ENCODE measurements around the gene B4GALNT3. TPM values are rescaled to one million over a fixed set of nuclear protein-coding genes. Genes with fewer than 3 reads are reported as not detected.
"Not testable (repeated sequence)": the region's sequence is repeated elsewhere in the genome, so short reads cannot be mapped to it uniquely, and the experiment has no call there.

Gene B4GALNT3
- total RNA-seq, result 58.3 and 67.0 TPM in 2 replicates
- long read RNA-seq, partial matches to known transcripts, result 4 of 7 reads
- long read RNA-seq, other reads (novel, unspliced or antisense), result 3 of 7 reads

DNA sequence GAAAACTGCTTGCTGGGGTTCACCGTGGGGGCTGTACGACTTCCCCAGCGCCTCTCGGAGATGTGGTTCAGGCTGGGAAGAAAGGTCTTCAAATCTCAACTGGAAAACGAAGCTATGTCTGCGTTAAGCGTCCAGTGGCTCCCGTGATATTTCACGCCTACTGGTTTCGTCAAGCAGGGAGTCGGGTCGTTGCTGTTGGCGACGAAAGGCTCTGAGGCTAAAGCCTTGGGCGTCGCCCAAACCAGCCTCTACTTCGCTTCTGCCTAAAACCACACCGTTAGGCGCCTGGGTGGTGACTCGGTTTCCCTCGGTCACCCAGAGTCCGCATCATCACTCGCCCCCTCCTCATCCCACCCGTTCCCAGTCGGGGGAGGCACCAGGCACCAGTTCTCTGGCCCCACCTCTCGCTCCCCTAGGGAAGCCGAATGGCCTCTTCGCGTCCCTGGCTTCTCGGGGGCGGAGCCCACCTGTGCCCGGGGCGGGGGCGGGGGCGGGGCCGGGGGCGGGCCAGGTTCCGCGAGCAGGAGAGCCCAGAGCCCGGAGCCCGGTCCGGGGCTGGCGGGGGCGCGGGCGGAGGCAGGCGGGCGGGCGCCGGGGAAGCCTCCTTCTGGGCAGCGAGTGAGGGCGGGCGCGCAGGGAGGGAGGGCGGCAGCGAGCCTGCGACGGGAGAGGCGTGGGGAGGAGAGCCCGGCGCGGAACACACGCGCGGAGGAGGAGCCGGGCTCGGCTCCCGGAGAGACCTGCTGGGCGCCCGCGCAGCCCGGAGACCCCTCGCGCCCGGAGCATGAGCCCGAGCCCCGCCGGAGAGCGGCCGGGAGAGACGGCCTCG lies at the start of gene B4GALNT3:
B4GALNT3 (plus strand) TSS at position 510 of the 829 bp plus-strand sequence. CDS start 438 bp downstream, outside the sequence.
- Mint-ChIP-seq H3K36me3 (ENCODE audit: insufficient read depth) (peaks cover 4% of the 10 kb centered on the region), H3K9me3 (ENCODE audit: low read depth) (no peaks in the 10 kb centered on the region), H3K4me1 (ENCODE audit: low read depth) (peaks cover 21% of the 10 kb centered on the region), H3K27me3 (peaks cover 62% of the 10 kb centered on the region), H3K27ac (peak within 1 kb of the TSS; percentile 53), H3K4me3 (ENCODE audit: low read depth) (peak within 1 kb of the TSS; percentile 81)
- DNase-seq (ENCODE audit: low spot score, unreplicated experiment), result peak; percentile 75
- TF ChIP-seq, protein P1, sequence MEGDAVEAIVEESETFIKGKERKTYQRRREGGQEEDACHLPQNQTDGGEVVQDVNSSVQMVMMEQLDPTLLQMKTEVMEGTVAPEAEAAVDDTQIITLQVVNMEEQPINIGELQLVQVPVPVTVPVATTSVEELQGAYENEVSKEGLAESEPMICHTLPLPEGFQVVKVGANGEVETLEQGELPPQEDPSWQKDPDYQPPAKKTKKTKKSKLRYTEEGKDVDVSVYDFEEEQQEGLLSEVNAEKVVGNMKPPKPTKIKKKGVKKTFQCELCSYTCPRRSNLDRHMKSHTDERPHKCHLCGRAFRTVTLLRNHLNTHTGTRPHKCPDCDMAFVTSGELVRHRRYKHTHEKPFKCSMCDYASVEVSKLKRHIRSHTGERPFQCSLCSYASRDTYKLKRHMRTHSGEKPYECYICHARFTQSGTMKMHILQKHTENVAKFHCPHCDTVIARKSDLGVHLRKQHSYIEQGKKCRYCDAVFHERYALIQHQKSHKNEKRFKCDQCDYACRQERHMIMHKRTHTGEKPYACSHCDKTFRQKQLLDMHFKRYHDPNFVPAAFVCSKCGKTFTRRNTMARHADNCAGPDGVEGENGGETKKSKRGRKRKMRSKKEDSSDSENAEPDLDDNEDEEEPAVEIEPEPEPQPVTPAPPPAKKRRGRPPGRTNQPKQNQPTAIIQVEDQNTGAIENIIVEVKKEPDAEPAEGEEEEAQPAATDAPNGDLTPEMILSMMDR (IDR thresholded peaks at IDR 0.05; ENCODE audit: unreplicated experiment), result no peak

DNA sequence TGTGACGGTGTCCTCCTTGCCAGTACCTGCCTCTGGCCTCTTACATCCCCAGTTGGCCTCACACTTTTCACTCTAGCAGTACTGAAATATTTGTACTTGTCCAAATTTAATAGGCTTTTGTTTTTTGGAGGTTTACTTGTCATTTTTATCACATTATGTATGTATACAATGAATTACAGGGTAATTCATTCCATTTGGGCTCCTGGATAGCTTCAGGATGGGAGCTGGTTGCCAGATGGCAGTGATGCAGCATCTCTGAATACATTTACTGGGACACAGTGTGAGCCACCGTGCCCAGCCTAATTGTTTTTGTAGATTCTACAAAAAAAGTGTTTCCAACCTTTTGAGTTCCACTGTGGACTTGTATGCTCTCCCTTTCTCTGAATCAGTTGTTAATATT lies 44.9 kb upstream of the B4GALNT3 start:
- Mint-ChIP-seq H3K27me3 (no peaks in the 10 kb centered on the region), H3K36me3 (ENCODE audit: insufficient read depth) (peaks cover 35% of the 10 kb centered on the region), H3K4me3 (ENCODE audit: low read depth) (no peak overlapping the region), H3K27ac (no peak overlapping the region), H3K4me1 (ENCODE audit: low read depth) (no peaks in the 10 kb centered on the region), H3K9me3 (ENCODE audit: low read depth) (no peaks in the 10 kb centered on the region)
- DNase-seq (ENCODE audit: low spot score, unreplicated experiment), result no peak
- TF ChIP-seq, protein P1 (IDR thresholded peaks at IDR 0.05; ENCODE audit: unreplicated experiment), result no peak

DNA sequence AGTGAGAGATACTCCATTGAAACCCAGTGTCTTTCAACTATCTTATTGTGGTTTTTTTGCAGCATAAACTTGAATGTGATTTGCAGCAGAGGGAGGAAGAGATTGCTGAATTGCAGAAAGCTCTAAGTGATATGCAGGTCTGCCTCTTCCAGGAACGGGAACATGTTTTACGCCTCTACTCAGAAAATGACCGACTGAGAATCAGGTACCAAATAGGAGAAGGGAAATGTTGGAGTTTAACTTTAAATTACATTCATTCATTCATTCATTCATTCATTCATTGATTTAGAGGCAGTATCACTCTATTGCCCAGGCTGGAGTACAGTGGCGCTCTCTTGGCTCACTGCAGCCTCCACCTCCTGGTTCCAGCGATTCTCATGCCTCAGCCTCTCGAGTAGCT lies 41.3 kb upstream of the B4GALNT3 start:
- Mint-ChIP-seq H3K9me3 (ENCODE audit: low read depth) (no peaks in the 10 kb centered on the region), H3K4me3 (ENCODE audit: low read depth) (no peak overlapping the region), H3K27ac (no peak overlapping the region), H3K36me3 (ENCODE audit: insufficient read depth) (peaks cover 22% of the 10 kb centered on the region), H3K27me3 (no peaks in the 10 kb centered on the region), H3K4me1 (ENCODE audit: low read depth) (no peaks in the 10 kb centered on the region)
- TF ChIP-seq, protein P1 (IDR thresholded peaks at IDR 0.05; ENCODE audit: unreplicated experiment), result no peak
- no peak for DNase-seq (ENCODE audit: low spot score, unreplicated experiment)

DNA sequence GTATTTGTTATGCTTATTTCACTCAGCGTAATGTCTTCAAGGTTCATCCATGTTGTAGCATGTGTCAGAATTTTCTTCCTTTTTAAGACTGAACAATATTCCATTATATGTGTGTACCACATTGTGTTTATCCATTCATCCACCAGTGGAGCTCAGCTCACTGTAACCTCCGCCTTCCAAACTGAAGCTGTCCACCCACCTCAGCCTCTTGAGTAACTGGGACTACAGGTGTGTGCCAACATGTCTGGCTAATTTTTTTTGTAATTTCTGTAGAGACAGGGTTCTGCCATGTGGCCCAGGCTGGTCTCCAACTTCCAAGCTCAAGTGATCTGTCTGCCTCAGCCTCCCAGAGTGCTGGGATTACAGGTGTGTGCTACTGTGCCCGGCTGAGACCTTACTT lies 37.2 kb upstream of the B4GALNT3 start:
- H3K27ac Mint-ChIP-seq, result no peak overlapping the region
- TF ChIP-seq, protein P1 (IDR thresholded peaks at IDR 0.05; ENCODE audit: unreplicated experiment), result no peak
- H3K9me3 Mint-ChIP-seq (ENCODE audit: low read depth), result no peaks in the 10 kb centered on the region
- H3K27me3 Mint-ChIP-seq, result no peaks in the 10 kb centered on the region
- H3K4me1 Mint-ChIP-seq (ENCODE audit: low read depth), result no peaks in the 10 kb centered on the region
- H3K4me3 Mint-ChIP-seq (ENCODE audit: low read depth), result no peak overlapping the region
- peaks cover 20% of the 10 kb centered on the region for H3K36me3 Mint-ChIP-seq (ENCODE audit: insufficient read depth)
- DNase-seq (ENCODE audit: low spot score, unreplicated experiment), result no peak

DNA sequence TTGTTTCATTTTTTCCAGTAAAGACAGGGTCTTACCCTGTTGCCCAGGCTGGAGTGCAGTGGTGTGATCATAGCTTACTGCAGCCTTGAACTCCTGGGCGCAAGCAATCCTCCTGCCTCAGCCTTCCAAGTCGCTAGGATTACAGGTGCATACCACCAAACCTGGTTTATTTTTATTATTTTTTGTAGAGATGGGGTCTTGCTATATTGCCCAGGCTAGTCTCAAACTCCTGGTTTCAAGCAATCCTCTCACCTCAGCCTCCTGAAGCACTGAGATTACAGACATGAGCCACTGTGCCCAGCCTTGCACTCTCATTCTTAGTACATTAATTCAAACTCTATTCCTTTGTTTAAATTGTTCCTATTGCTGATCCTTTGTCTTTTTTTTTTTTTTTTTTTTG lies 24.0 kb upstream of the B4GALNT3 start:
- H3K4me1 Mint-ChIP-seq (ENCODE audit: low read depth); H3K9me3 Mint-ChIP-seq (ENCODE audit: low read depth); H3K27me3 Mint-ChIP-seq; DNase-seq (ENCODE audit: low spot score, unreplicated experiment); H3K27ac Mint-ChIP-seq; H3K4me3 Mint-ChIP-seq (ENCODE audit: low read depth): not testable (repeated sequence)
- peaks cover 37% of the 10 kb centered on the region for H3K36me3 Mint-ChIP-seq (ENCODE audit: insufficient read depth)
